Activated CD8-positive, alpha-beta memory T cell treated with anti-CD3 and anti-CD28 coated beads, Interleukin-2, amount 50 U/mL, for 24 hours (primary cell): ENCODE data around the gene GRK1.
"Not testable (repeated sequence)": the region's sequence is repeated elsewhere in the genome, so short reads cannot be mapped to it uniquely, and the experiment has no call there.

Experiments
- DNase-seq: peaks from one replicate; pipeline ENCODE4 v3.0.0-alpha.2; 2020; ENCODE audit errors: extremely low read depth

GRK1 gene

GRCh38 chr13:113666951-113667701, at the start of gene GRK1:
Gene GRK1, plus strand, starts transcription at chr13:113667219. Its CDS starts 168 bp downstream, at chr13:113667387.
- DNase-seq = no peak

- DNase-seq = no peak
These were observed 49.1 kb upstream of the GRK1 start for GRCh38 chr13:113617961-113618360.

GRCh38 chr13:113618455-113618854, 48.6 kb upstream of the GRK1 start:
- DNase-seq = no peak

- DNase-seq = no peak
These were observed 46.8 kb upstream of the GRK1 start for GRCh38 chr13:113620036-113620796.

- no peak for DNase-seq
These were observed 46.0 kb upstream of the GRK1 start for GRCh38 chr13:113621046-113621445.

GRCh38 chr13:113621498-113621897, 45.5 kb upstream of the GRK1 start:
- not testable (repeated sequence) for DNase-seq

GRCh38 chr13:113621986-113622550, 45.0 kb upstream of the GRK1 start:
- DNase-seq = not testable (repeated sequence)

GRCh38 chr13:113622791-113623490, 44.1 kb upstream of the GRK1 start:
- no peak for DNase-seq

- DNase-seq = no peak
These were observed 43.4 kb upstream of the GRK1 start for GRCh38 chr13:113623491-113624234.

- no peak for DNase-seq
These were observed 42.8 kb upstream of the GRK1 start for GRCh38 chr13:113624235-113624587.

- DNase-seq = not testable (repeated sequence)
These were observed 42.2 kb upstream of the GRK1 start for GRCh38 chr13:113624640-113625304.

- DNase-seq = no peak
These were observed 40.9 kb upstream of the GRK1 start for GRCh38 chr13:113625965-113626721.

GRCh38 chr13:113627136-113627535, 39.9 kb upstream of the GRK1 start:
- no peak for DNase-seq

- DNase-seq = no peak
These were observed 38.4 kb upstream of the GRK1 start for GRCh38 chr13:113628291-113629270.

GRCh38 chr13:113629866-113630265, 37.2 kb upstream of the GRK1 start:
- DNase-seq = no peak

- no peak for DNase-seq
These were observed 36.7 kb upstream of the GRK1 start for GRCh38 chr13:113630296-113630695.

GRCh38 chr13:113630804-113631203, 36.2 kb upstream of the GRK1 start:
- no peak for DNase-seq

- no peak for DNase-seq
These were observed 35.5 kb upstream of the GRK1 start for GRCh38 chr13:113631341-113632095.
